Bone marrow (tissue), 2 donors: Measurements from ENCODE around the gene ELSPBP1.
"Not testable (repeated sequence)": the region's sequence is repeated elsewhere in the genome, so short reads cannot be mapped to it uniquely, and the experiment has no call there.

Source experiments
- DNase-seq, 2 donors: peaks; one replicate each; lab custom pipeline; 2025; lab: John Stamatoyannopoulos, UW

Gene ELSPBP1

GRCh38 chr19:48043675-48044258 lies 49.3 kb downstream of the ELSPBP1 start, which contains the start of gene CABP5:
TSS of gene CABP5 (minus strand) at chr19:48044079. CDS start at chr19:48043922, 157 bp downstream.
- no peak for DNase-seq

GRCh38 chr19:48044561-48044960 lies 50.1 kb downstream of the ELSPBP1 start:
- DNase-seq: no peak

- no peak for DNase-seq
Measured at GRCh38 chr19:48051335-48052033, 57.1 kb downstream of the ELSPBP1 start.

- DNase-seq: no peak
Measured at GRCh38 chr19:48053076-48053475, 58.6 kb downstream of the ELSPBP1 start.

- no peak for DNase-seq
Measured at GRCh38 chr19:48053856-48054255, 59.4 kb downstream of the ELSPBP1 start.

- no peak for DNase-seq
Measured at GRCh38 chr19:48059331-48059730, 64.9 kb downstream of the ELSPBP1 start.

- DNase-seq: no peak
Measured at GRCh38 chr19:48060381-48060780, 65.9 kb downstream of the ELSPBP1 start.

- DNase-seq: no peak
Measured at GRCh38 chr19:48061401-48062344, 67.2 kb downstream of the ELSPBP1 start.

GRCh38 chr19:48064509-48064908 lies 70.1 kb downstream of the ELSPBP1 start:
- no peak for DNase-seq

- DNase-seq: no peak
Measured at GRCh38 chr19:48069435-48069834, 75.0 kb downstream of the ELSPBP1 start.

- DNase-seq: not testable (repeated sequence)
Measured at GRCh38 chr19:48070177-48070769, 75.8 kb downstream of the ELSPBP1 start.
